HG03558 (cell line): ENCODE measurements around the gene RAMP3.
"Not testable (repeated sequence)": the region's sequence is repeated elsewhere in the genome, so short reads cannot be mapped to it uniquely, and the experiment has no call there.

ENCODE experiments used
- ATAC-seq: cut with Tn5 transposase; IDR thresholded peaks from one replicate; pipeline ENCODE4 v1.9.1; 2021; ENCODE audit warnings: moderate number of reproducible peaks; ENCODE audit not compliant: unreplicated experiment; ENCODE audit errors: extremely low read depth

RAMP3 gene

DNA sequence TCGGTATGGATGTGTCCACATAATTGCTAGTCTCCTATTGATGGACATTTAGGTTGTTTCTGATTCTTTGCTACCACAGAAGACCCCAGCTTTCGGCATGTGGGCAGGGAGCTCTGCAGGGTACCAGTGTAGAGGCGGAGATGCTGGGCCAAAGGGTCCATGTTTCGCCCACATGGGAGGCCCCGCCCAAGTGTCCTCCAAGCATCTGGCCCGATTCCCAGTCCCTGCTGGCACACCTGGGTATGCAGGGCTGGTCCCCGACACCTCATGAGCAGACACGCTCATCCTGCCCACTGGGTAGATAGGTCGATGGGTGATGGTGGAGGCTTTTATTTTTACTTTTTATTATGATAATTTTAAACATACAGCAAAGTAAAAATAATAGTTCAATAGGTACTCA is 26.7 kb upstream of the RAMP3 start:
- no peak for ATAC-seq

DNA sequence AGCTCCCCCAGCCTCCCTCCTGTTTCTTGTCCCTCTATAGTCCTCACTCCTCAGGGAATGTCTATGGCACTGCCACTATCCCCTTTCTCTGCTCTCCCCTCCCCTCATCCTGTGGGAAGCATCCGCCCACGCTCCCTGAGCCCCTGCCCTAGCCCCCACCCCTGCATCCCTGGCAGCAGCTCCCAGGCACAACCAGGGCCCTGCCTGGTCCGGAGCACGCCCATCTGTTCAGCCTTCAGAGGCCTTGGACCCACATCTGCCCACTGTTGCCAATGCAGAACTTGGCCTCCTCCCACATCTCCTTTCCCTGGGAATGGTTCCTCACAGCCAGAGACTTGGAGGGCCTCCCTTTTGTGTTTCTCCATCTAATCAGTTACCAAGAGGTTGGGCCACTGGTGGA is 25.7 kb upstream of the RAMP3 start:
- no peak for ATAC-seq

DNA sequence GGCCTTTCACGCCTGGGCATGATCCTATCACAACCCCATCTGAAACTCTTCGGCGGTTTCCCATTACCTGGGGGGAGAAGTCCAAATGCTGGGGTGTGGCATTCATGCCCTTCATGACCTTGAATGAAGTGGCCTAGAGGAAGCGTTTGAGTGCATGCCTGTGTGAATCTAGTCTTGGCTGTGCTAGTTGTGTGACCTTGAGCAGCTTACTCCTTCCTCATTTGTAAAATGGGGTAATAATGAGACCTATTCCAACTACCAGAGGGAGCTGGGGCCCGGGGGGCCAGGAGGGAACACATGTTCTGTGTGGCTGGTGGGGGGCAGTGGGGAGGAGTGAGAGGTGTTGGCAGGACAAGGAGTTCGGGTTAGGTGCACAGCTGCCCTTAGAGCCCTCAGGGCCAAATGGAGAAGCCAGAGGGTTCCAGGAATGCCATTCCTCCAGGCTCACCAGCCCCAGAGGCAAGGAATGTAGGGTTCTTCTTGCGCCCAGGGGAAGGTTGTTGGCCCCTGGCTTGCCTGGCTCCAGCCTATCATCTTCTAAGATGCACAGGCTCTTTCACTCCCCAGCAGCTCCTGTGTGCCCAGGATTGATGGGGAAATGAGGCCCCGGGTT is 24.8 kb upstream of the RAMP3 start:
- no peak for ATAC-seq

DNA sequence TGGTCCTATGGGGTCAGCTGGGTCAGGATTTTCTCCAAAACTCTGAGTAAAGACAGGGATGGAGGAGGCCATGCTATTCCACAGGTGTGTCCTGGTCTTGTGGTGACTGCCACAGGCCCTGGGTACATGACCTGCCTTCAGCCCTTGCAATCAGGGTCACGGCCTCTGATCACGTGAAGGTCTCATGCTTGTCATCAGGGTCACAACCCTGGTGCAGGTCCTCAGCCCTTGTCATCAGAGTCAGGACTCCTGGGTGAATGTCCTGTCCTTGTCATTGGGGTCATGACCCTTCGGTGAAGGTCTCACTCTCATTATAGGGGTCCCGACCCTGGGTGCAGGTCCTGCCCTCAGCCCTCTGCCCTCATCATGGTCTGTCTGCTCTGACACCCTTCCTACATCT is 24.2 kb upstream of the RAMP3 start:
- no peak for ATAC-seq

DNA sequence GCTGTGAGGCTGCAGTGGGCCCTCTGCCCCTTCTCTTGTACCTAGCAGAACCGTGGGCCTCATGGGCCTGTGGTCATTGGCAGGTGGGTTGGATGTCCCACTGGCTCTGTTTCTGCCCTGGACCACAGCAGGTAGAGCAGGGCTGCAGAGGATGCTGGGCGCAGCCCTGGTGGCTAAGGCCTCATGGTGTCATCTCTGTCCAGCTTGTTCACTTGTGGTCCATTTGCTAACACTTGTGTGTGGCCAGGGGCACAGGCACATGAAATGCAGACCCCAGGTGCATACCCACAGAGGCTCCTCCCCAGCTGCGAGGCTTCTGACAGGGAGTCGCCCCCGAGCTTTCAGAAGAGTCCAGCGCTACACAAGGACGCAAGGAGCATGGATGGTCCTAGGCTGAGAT is 23.7 kb upstream of the RAMP3 start:
- ATAC-seq, result no peak

DNA sequence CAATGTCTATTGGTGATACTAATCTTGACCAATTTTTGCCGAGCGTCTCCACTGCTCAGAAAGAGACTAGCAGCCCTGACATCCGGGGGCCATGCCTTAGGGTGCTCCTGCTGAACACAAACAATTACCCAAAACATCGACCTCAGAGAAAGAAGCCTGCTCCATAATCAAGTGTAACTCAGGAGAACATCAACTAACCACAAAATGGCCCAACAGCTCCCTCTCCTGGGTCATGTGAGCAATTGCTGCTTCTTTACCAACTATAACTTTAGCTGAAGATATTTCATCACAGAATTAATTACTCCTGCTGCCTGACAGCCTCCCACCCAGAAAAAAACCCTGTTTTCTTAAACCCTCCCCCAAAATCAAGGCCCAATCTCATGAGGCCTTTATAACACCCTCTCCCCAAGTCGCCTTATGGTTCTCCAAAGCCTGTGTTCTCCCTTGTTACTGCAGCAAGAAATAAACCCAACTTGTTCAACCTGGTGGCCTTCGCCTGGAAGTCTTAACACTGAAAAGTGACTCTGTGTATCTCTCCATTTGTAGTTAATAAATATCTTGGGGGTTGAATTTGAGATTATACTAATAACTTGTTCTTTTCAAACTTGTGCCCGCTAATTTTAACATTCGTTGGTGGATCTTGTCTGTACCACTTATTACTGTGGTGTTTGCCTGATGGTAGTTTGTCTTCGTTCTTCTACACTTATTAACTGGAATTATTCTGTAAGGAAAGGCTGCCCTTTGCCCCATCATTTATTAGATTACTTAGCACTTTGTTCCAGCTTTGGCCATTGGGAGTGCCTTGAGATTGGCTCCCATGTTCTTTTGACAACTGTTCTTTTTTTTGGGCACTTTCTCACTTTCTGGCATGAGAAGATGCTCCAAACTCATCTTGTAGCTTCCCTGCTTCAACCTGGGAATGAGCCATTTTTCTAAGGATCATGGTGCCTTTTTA is 21.2 kb upstream of the RAMP3 start:
- no peak for ATAC-seq

DNA sequence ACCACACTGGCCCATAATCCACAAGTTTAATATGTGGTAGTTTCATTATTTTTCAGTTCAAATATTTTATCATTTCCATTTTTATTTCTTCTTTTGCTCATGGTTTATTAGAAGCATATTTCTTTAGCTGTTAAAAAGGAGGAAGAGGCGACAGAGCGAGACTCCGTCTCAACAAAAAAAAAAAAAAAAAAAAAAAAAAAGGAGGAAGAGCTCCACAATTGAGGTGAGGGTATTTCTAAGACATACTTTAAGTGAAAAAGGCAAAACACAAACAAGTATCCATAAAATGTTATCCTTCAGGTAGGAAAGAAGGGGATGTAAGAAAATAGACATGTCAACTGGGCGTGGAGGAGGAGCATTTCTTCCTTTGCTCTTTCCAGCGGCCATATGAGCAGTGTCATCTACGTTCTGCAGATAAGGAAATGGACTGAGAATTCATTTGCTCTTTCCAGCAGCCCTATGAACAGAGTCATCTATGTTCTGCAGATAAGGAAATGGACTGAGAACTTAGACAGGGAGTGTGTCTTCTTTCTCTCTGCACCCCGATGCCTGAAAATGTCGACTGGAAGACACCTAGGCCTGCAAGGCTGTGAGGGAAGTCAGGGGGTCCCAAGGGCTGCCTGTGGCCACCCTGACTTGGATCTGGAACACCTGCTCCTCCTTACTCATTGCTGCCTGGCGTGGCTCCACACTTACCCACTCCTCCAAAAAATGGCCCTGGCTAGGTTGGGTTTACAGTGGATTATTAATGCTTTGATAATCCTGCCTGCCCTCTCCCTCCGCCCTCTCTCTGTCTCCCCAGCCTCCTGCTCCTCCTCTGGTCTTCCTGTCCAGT is 18.9 kb upstream of the RAMP3 start:
- ATAC-seq, result no peak

DNA sequence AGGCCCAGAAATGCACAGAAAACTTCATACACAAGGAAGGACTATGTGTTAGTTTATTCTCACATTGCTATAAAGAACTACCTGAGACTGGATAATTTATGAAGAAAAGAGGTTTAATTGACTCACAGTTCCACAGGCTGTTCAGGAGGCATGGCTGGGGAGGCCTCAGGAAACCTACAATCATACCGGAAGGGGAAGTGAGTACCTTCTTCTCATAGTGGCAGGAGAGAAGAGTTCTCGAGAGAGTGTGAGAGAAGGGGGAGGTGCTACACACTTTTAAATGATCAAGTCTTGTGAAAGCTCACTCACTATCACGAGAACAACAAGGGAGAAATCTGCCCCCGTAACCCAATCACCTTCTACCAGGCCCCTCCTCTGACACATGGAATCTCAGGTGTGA is 16.8 kb upstream of the RAMP3 start:
- ATAC-seq, result no peak

DNA sequence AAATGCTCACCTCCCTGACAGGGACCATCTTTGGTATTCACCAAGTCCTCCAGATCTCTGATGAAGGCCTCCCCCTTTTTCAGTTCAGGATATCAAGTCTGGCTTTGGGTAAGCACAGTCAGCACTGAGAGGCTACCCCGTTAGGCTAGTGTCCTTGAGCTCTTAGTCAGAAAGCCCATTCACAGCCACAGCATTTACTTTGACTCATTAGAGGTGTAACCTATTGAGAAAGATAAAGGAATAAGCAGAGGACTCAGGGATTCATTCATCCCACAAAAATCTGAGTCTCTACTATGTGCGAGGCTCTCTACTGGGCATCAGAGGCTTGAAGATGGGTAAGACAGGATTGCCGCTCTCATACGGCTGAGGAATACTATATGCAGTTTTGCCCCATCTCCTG is 14.0 kb upstream of the RAMP3 start:
- no peak for ATAC-seq

DNA sequence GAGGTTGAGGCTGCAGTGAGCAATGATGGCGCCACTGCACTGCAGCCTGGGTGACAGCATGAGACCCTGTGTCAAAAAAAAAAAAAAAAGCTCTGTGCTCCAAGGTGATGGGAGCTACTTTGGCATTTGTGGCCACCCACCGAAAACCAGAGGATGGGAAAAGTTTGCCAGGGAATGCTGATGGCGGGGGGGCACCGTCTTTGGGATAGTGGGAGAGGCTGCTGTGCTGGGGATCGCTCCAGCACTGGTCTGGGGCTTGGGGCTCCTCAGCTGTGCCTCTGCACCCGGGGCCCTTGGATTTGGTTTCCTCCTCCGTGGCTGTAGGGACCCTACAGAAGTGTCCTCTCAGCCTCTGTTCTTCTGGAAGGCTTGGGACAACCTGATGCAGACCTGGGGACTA is 11.7 kb upstream of the RAMP3 start:
- ATAC-seq, result no peak

DNA sequence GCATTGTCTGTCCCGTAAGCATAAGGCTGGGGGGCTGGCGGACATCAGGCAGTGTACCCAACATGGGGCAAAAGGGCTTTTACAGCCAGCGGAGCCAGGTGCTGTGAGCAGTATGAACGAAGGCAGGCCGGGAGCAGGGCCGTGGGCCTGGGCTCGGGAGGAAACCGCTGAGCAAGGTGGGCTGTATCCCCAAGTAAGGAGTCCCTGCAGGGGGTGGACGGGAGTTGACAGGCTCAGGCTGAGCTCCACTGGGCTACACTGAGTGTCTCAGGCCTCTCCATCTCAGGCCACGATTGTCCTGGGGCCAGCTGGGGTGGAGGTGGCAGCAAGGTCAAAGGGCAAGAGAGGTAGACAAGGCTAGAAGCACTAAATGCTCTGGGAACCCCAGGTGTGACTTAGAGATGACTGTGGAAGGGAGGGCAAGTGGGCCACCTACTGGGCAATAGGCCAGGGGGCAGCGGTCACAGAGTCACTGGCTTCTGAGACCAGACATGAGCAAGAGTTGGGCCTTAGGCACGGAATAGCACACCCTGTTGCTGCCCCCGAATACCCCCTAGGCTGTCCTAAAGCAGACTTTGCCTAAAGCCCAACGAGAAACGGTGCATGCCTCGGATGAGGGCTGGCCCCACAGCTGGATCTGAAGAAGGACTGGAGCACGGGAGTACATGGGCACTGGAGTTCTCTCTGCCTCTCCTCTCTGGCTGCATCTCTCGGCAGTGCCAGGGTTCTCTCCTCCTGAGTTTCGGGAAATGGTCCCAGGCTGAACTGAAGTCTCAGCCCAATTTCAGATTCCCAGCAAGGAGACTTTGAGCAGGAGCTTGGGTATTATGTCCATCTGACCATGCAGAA is 10.8 kb upstream of the RAMP3 start:
- no peak for ATAC-seq

DNA sequence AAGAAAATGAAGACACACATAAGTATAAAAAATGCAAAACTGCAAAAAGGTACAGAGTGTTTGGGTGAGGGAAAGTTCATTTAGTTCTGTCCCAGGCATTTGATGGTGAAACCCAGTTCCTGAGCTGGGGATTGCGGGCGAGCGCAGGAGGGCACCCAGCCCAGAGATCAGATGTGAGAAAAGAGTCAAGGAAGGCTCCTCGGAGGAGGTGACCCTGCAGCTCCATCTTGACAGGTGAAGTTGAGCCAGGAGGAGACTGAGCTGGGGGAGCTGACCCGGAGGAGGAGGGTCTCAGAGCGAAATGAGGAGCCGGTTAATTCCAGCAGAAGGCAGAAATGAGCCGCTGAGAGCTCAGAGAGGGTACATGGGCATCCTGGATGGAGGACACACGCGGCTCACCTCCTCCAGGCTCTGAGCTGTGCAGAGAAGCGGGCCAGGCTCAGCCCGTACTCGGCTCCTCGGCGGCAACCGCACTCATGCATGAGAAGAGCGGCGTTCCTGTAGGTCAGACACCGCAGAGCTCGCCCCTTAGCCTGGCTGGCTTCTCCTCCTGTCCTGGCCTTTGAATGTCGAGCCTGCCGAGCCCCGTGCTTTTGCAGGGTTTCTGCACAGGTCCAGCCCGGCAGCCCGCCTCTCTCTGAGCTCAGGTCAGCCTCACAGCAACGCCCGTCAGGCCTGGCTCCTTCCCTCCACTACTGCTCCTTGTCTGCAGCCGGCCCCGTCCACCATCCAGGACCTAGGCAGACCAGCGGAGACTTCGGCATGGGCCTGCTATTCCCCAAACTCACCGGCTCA is 9.5 kb upstream of the RAMP3 start:
- no peak for ATAC-seq

DNA sequence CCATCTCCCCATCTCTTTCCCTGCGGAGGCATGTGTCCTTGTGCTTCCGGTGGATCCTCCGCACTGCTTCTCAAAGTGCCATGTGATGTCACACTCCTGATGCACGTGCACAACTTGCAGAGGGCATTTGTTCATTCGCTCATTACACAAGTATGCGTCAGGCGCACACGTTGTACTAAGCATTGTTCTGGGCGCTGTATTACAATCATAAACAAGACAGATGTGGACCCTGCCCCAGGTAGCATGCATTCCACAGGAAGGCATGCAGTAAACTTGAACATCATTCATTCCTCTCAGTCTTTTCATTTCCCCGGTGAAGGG is 9.0 kb upstream of the RAMP3 start:
- ATAC-seq, result no peak

DNA sequence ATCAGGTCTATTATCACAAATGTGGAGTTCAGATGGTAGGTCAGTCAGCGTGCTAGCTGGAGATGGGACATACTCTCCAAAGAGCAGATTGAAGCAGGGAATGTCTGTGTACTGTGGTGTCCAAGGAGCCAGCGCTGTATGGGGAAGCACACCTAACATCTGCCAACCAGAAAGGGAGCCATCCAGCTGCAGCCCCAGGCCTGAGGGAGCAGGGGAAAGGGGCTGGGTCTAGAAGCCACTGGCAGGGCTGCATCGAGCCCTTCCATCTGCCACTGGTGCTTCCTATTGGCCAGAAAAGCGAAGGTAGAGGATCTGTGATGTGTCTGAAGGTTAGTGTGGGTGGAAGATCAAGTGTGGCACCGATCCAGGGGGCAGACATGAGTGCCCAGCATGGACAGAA is 8.0 kb upstream of the RAMP3 start:
- no peak for ATAC-seq

DNA sequence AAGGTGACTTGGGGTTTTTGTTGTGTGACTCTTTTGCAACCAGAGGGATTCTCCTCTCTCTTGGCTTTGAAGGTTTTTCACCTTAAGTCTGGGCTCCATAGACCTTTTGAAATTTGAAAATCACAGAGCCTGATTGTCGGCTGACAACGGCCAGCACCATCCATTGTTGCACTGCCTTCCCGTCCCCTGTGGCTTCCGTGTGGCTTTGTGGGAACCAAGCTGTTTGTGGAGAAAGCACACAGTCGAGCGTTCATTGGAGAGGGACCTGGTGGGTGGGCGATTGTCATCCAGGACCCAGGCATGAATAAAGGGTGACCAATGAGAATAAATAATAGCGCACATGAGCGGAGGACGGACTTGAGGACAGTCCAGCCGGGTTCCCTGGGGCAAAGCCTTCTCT is 7.4 kb upstream of the RAMP3 start:
- no peak for ATAC-seq

DNA sequence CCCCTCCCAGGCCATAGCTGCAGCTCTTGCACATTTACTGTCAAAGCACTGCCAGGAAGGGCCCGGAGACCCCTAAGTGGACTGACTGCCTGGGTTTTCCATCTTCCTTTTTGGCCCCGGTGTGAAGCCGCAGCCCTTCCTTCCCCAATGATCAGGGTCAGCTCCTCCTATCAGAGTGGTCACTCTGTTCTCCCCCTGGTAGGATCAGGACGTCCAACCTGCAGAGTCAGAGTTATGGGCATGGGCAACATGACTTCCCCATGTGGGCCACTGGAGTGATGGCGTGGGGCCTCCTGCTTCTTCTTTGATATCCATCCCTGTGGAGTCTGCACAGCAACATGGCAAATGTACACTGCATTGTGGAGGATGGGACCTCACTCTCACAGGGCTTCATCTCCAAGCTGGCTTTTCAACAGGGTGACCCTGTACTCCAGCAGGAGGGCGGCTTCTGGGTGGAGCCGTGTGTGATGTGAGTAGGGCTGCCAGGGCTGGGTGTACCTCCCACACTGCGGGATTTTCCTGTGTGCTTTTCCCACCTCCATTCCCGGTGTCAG is 6.4 kb upstream of the RAMP3 start:
- ATAC-seq, result no peak

DNA sequence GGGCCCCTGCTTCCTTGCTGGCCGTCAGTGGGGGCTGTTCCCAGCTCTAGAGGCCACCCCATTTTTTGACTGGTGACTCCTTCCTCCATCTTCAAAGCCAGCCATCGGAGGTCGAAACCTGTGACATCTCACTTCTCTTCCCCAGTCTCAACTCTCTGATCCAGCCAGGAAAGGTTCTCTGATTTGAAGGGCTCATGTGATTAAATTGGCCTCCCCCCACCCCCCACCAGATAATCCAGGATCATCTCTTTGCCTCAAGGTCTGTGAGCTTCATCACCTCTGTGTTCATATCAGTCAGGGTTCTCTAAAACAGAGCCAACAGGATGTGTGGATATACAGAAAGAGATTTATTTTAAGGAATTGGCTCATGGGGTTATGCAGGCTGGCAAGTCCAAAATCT is 5.6 kb upstream of the RAMP3 start:
- ATAC-seq, result no peak

DNA sequence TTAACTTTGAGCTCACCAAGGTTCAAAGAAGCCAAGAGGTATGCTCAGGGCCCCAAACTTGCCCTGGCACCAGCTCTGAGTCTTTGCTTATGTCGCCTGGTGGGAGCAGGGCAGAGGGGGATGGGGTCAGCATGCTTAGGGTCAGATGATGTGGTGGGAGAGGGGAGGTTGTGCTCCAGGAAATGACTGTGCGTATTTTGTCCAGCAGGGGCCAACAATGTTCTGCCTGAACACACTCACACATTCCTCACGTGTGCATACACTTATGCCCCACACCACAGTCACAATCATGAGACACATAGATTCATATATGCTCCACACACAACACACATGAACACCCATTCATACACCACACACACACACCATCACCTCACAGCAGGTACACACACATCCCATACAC is 4.4 kb upstream of the RAMP3 start:
- no peak for ATAC-seq

DNA sequence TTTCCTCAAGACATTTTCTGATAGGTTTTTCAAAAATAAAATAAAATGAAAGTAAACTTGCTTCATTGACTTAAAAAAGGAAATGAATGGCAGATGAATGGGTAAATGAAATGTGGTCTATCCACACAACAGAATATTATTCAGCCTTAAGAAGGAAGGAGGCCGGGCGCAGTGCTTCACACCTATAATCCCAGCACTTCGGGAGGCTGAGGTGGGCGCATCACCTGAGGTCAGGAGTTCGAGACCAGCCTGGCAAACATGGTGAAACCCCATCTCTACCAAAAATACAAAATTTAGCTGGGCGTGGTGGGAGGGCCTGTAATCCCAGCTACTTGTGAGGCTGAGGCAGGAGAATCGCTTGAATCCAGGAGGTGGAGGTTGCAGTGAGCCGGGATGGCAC is 3.7 kb upstream of the RAMP3 start:
- not testable (repeated sequence) for ATAC-seq
